WTC11 (cell line): Measurements from ENCODE around the gene KRT1. TPM values are rescaled to one million over a fixed set of nuclear protein-coding genes. Genes with fewer than 3 reads are reported as not detected.

Source experiments
- ATAC-seq: fragments of 200-7000 bp; cut with Tn5 transposase; 2 replicates; pipeline ENCODE4 v1.10.0; 2021; ENCODE audit warnings: mild to moderate bottlenecking, moderate library complexity
- CTCF ChIA-PET: fragments of 300-600 bp; sonication (Branson Sonifier 250); formaldehyde crosslinking; loops from one replicate; lab custom pipeline; 2021; ENCODE audit warnings: antibody characterized with exemption; lab: Charles Lee
- POLR2A ChIA-PET: fragments of 350-600 bp; sonication (Branson Sonifier 250); formaldehyde crosslinking; loops from one replicate; lab custom pipeline; 2021; ENCODE audit warnings: antibody characterized with exemption; lab: Charles Lee
- DNase-seq: peaks from one replicate; pipeline ENCODE4 v3.0.0; 2021; ENCODE audit warnings: low spot score
- H3K27ac Mint-ChIP-seq: 2 replicates; pipeline ENCODE4 v1.8.0; 2021; ENCODE audit warnings: mixed read lengths
- H3K27me3 Mint-ChIP-seq: 2 replicates; pipeline ENCODE4 v1.8.0; 2021; ENCODE audit warnings: low read depth, mild to moderate bottlenecking, moderate library complexity, mixed read lengths
- H3K36me3 Mint-ChIP-seq: 2 replicates; pipeline ENCODE4 v1.8.0; 2021; ENCODE audit warnings: mixed read lengths
- H3K4me1 Mint-ChIP-seq: 2 replicates; pipeline ENCODE4 v1.8.0; 2022; ENCODE audit warnings: mixed read lengths
- H3K4me3 Mint-ChIP-seq: 2 replicates; pipeline ENCODE4 v1.8.0; 2021; ENCODE audit warnings: mild to moderate bottlenecking, moderate library complexity, mixed read lengths
- H3K9me3 Mint-ChIP-seq: 2 replicates; pipeline ENCODE4 v1.8.0; 2021; ENCODE audit warnings: mixed read lengths
- AFF4 ChIP-seq: sonication (generic); formaldehyde crosslinking; IDR thresholded peaks from 2 replicates; pipeline ENCODE4 v1.8.1; 2023; ENCODE audit warnings: mild to moderate bottlenecking, missing genetic modification reagents, borderline replicate concordance
- CREM ChIP-seq: sonication (generic); formaldehyde crosslinking; IDR thresholded peaks from 2 replicates; pipeline ENCODE4 v1.8.1; 2022; ENCODE audit warnings: mild to moderate bottlenecking, missing genetic modification reagents, moderate library complexity
- E2F1 ChIP-seq: sonication (generic); formaldehyde crosslinking; IDR thresholded peaks from 2 replicates; pipeline ENCODE4 v1.8.0; 2022; ENCODE audit warnings: mild to moderate bottlenecking, missing genetic modification reagents
- FOXP4 ChIP-seq: sonication (generic); formaldehyde crosslinking; IDR thresholded peaks from 2 replicates; pipeline ENCODE4 v1.8.0; 2022; ENCODE audit warnings: mild to moderate bottlenecking, missing genetic modification reagents
- KAT7 ChIP-seq: sonication (generic); formaldehyde crosslinking; IDR thresholded peaks from 2 replicates; pipeline ENCODE4 v1.8.1; 2023; ENCODE audit warnings: missing genetic modification reagents, mild to moderate bottlenecking, borderline replicate concordance
- NFYB ChIP-seq: sonication (generic); formaldehyde crosslinking; conservative IDR thresholded peaks from 2 replicates; pipeline ENCODE4 v1.8.0; 2022; ENCODE audit warnings: low read depth, missing genetic modification reagents
- PRDM15 ChIP-seq: sonication (generic); formaldehyde crosslinking; IDR thresholded peaks from 2 replicates; pipeline ENCODE4 v1.8.0; 2022; ENCODE audit warnings: missing genetic modification reagents
- RORB ChIP-seq: fragments of 250-450 bp; sonication (Bioruptor Pico); IDR thresholded peaks from 2 replicates; pipeline ENCODE4 v1.9.0; 2021; ENCODE audit warnings: mild to moderate bottlenecking
- TEAD1 ChIP-seq: sonication (generic); formaldehyde crosslinking; IDR thresholded peaks from 2 replicates; pipeline ENCODE4 v1.8.0; 2022; ENCODE audit warnings: mild to moderate bottlenecking, missing genetic modification reagents
- TEAD4 ChIP-seq: sonication (generic); formaldehyde crosslinking; IDR thresholded peaks from 2 replicates; pipeline ENCODE4 v1.8.0; 2022; ENCODE audit warnings: mild to moderate bottlenecking, missing genetic modification reagents
- ZBTB43 ChIP-seq: sonication (generic); formaldehyde crosslinking; IDR thresholded peaks from 2 replicates; pipeline ENCODE4 v1.8.1; 2023; ENCODE audit warnings: mild to moderate bottlenecking, missing genetic modification reagents
- ZNF263 ChIP-seq: sonication (generic); formaldehyde crosslinking; IDR thresholded peaks from 2 replicates; pipeline ENCODE4 v1.8.1; 2022; ENCODE audit warnings: low read depth, mild to moderate bottlenecking, moderate library complexity, missing genetic modification reagents
- ZNF281 ChIP-seq: sonication (generic); formaldehyde crosslinking; IDR thresholded peaks from 2 replicates; pipeline ENCODE4 v1.8.0; 2023; ENCODE audit warnings: mild to moderate bottlenecking, missing genetic modification reagents
- ZNF416 ChIP-seq: fragments of 250-450 bp; sonication (Bioruptor Pico); IDR thresholded peaks from 2 replicates; pipeline ENCODE4 v1.9.0; 2021; ENCODE audit warnings: mild to moderate bottlenecking, inconsistent platforms
- ZNF423 ChIP-seq: fragments of 250-450 bp; sonication (Bioruptor Pico); IDR thresholded peaks from 2 replicates; pipeline ENCODE4 v2.1.2; 2022; ENCODE audit warnings: mild to moderate bottlenecking, moderate library complexity
- ZNF512 ChIP-seq: sonication (generic); formaldehyde crosslinking; IDR thresholded peaks from 2 replicates; pipeline ENCODE4 v1.8.1; 2022; ENCODE audit warnings: missing genetic modification reagents, borderline replicate concordance
- total RNA-seq: library from RNA; stranded (reverse); gene quantifications from 3 replicates; pipeline ENCODE4 v1.2.3, GENCODE V29; 2021

Gene KRT1
- total RNA-seq, 1 experiment from 2014 or later = not detected

GRCh38 chr12:52716061-52716460 is 35.9 kb upstream of the KRT1 start (continued):
- no peak for TF ChIP-seq ZBTB43 (CRISPR knock-in tag)

- H3K36me3 Mint-ChIP-seq = no peaks in the 10 kb centered on the region
- no peak overlapping the region for H3K27ac Mint-ChIP-seq
- ATAC-seq (peak; percentile 62), DNase-seq (peak; percentile 75)
- ChIA-PET POLR2A (no interaction called here), CTCF (interaction anchor here (0.7 to 5.2 kb wide), 20 partner anchors 9 to 493 kb away, joined by 3 to 56 read pairs (median 4); no protein-coding TSS in a partner anchor)
- peaks cover 4% of the 10 kb centered on the region; the same call in 1 of the 2 replicates for H3K9me3 Mint-ChIP-seq
- TF ChIP-seq TEAD4 (CRISPR knock-in tag) (0 out of 2 replicates have a peak, but pooled peaks have one; percentile 28), TEAD1 (CRISPR knock-in tag) (peak; percentile 49; the same call in 1 of the 2 replicates), ZNF281 (no peak), CREM (no peak)
- H3K27me3 Mint-ChIP-seq = peaks cover 53% of the 10 kb centered on the region
- peak overlapping the region; percentile 47 for H3K4me3 Mint-ChIP-seq
- 0 out of 2 replicates have a peak, but pooled peaks cover 6% of the 10 kb centered on the region for H3K4me1 Mint-ChIP-seq
Measured at GRCh38 chr12:52715416-52715815, 35.2 kb upstream of the KRT1 start.

GRCh38 chr12:52714887-52715281 is 34.7 kb upstream of the KRT1 start:
- ATAC-seq (no peak), DNase-seq (no peak)
- Mint-ChIP-seq H3K27ac (no peak overlapping the region), H3K9me3 (peaks cover 4% of the 10 kb centered on the region; the same call in 1 of the 2 replicates), H3K4me1 (0 out of 2 replicates have a peak, but pooled peaks cover 6% of the 10 kb centered on the region), H3K36me3 (no peaks in the 10 kb centered on the region), H3K27me3 (peaks cover 53% of the 10 kb centered on the region), H3K4me3 (peak overlapping the region; percentile 47)
- CTCF ChIA-PET = interaction anchor here (0.7 to 5.2 kb wide), 22 partner anchors 8 to 493 kb away, joined by 3 to 56 read pairs (median 4); no protein-coding TSS in a partner anchor
- POLR2A ChIA-PET = no interaction called here
- TF ChIP-seq ZNF423 (CRISPR knock-in tag) (no peak), PRDM15 (CRISPR knock-in tag) (no peak), RORB (CRISPR knock-in tag) (no peak), ZNF416 (CRISPR knock-in tag) (no peak), ZNF512 (CRISPR knock-in tag) (no peak), FOXP4 (CRISPR knock-in tag) (no peak), ZNF263 (no peak), KAT7 (CRISPR knock-in tag) (no peak), AFF4 (no peak), E2F1 (CRISPR knock-in tag) (no peak), CREM (no peak), NFYB (CRISPR knock-in tag) (no peak)
